Stimulated activated CD4-positive, alpha-beta T cell treated with anti-CD3 and anti-CD28 coated beads, Interleukin-4, amount 100 ng/mL, for 48 hours (primary cell): ENCODE results near the gene CLDN7.
A peak's percentile ranks its signal among the peaks of the same experiment; 100 is the strongest.

Experiments used
- DNase-seq, 2 donors: peaks; one replicate each; pipeline ENCODE4 v3.0.0-alpha.2; 2020; ENCODE audit warnings: low read depth in 2 of 2

The CLDN7 gene

DNA sequence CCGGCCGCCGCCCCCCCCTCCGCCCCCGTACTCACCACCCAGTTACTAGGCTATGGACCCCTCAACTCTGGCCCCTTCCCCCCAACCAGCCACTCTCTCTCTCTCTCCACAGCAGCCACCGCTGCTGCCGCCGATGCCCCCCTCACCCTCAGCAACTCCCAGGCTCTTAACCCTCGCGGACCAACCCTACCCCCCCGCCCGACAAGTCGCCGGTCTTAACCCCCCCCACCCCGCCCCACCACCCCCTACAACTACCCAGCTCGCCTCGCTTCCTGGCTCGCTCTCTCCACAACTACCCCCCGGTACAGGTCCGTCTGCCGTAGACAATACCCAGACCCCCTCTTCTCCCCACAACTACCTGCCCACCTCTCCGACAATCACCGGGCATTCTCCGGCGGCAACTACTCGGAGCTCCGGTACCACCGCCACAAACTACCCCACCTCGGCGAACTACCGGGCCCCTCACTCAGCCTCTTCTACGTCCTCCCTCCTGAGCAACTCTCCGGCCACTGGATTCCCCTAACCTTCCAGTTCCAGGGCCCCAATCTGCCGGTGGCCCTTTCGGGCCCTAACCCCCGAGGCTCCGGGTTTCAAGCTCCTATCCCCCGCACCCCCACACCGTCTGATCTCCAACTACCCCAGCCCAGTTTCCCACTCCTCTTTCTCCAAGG is 23.7 kb downstream of the CLDN7 start:
- no peak for DNase-seq

DNA sequence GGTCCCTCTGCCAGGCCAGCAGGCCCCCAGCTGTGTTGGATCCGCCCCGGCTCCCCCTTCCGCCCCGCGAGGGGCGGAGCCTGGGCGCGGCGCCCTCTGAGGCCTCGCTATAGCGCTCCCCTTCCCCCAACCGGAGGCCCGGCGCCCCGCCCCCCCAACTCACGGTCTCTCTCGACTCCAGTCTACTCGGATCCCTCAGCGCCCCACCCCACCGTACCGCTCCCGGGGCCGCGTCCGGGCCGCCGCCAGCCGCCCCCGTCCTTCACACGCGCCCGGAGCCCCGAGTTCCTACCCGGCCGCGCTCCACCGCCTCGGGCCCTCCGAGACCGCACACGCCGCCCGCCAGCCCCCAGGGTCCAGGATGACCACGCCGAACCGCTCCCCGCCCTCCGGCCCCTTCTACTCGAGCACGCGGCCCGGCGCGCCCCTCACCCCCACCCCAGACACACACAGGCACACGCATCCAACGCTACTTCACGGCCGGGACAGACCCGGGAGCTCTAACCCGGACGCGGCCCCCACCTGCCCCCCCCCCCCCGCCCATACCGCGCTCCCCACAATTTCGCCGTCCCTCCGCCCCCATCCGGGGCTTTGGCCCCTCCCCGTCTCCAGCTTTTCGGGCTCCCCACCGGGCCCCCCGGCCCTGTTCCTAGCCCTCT is 24.4 kb downstream of the CLDN7 start:
- DNase-seq = peak; percentile 84 to 85

DNA sequence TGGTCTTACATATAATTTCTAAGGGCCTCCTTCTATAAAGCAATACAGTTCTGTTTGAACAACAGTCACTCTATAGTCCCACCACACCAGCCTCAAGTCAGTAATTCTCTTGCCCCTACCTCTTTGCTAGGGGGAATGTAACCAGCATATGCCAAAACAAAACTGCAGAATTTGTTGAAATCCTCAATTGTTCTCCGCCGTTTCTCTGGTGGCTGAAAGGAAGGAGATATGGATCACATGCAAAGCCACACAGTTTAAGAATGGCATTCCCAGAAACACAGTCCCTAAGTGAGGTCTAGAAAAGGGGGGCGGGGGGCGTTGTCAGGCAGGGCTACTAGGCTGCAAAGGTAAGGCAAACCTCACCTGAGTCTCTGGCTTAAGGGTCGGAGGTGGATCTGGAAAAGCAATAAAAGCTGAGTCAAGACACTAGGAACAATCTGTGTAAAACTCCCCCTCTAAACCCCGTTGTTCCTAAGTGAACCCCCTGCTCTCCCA is 25.0 kb downstream of the CLDN7 start:
- DNase-seq = no peak

- DNase-seq = no peak
Observed at GRCh38 chr17:7236808-7237207, 25.5 kb downstream of the CLDN7 start.

GRCh38 chr17:7235693-7236665 is 26.3 kb downstream of the CLDN7 start:
- DNase-seq = no peak

- DNase-seq = peak; percentile 93 to 95
Observed at GRCh38 chr17:7234083-7234951, 28.0 kb downstream of the CLDN7 start, which contains the start of gene DVL2. Gene DVL2 (minus strand): TSS chr17:7234517. CDS start chr17:7234262, 255 bp downstream.

DNA sequence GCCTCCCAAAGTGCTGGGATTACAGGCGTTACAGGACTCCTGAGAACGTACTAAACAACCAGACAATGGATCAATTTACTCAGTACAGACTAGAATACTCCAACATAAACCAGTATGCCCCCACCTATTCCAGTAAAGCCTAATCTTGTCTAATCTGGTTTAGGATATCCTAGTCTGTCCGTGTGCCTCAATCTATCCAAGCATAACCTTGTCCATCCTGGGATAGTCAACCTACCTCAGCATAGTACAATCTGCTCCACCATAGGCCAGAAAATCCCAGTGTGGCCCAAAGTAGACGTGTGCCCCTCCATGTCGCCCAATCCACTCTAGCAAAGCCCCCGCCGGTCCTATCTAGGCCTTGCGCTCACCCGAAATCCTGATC is 28.6 kb downstream of the CLDN7 start:
- no peak for DNase-seq

DNA sequence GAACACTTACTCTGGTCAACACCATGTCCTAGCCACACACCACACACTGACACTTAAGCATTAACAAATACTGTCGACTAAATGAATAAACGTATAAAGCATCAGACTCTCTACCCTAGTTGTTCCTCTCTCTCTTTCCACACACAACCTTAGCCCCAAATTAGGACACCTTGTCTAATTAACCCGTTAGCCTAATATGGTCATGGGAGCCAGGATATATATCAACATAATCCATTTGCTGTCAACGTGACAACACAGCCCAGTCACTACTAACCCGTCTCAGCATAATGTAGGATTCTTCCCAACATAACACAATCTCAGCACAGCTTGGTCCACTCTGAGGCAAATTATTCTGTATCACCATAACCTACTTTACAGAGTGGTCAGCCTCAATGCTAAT is 30.2 kb downstream of the CLDN7 start:
- DNase-seq = no peak

DNA sequence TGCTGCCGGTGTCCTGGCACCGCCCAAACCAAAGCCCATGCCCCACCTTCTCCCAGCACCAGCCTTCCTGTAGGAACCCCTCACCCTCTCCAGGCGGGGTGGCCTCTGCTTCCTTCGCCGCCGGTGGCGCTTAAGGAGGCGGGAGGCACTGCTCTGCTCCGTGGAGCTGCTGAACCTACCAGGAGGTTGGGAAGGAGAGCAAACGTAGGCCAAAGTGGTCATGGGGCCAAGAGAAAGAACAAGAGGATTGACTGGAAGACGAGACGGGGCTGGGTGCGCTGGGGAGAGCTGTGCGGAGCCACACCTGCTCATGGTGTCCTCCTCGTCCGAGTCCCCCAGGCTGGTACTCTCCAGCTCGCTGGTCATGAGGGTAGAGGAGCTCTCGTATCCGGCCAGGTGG is 32.8 kb downstream of the CLDN7 start:
- no peak for DNase-seq

GRCh38 chr17:7228920-7229319 is 33.4 kb downstream of the CLDN7 start:
- DNase-seq = no peak

DNA sequence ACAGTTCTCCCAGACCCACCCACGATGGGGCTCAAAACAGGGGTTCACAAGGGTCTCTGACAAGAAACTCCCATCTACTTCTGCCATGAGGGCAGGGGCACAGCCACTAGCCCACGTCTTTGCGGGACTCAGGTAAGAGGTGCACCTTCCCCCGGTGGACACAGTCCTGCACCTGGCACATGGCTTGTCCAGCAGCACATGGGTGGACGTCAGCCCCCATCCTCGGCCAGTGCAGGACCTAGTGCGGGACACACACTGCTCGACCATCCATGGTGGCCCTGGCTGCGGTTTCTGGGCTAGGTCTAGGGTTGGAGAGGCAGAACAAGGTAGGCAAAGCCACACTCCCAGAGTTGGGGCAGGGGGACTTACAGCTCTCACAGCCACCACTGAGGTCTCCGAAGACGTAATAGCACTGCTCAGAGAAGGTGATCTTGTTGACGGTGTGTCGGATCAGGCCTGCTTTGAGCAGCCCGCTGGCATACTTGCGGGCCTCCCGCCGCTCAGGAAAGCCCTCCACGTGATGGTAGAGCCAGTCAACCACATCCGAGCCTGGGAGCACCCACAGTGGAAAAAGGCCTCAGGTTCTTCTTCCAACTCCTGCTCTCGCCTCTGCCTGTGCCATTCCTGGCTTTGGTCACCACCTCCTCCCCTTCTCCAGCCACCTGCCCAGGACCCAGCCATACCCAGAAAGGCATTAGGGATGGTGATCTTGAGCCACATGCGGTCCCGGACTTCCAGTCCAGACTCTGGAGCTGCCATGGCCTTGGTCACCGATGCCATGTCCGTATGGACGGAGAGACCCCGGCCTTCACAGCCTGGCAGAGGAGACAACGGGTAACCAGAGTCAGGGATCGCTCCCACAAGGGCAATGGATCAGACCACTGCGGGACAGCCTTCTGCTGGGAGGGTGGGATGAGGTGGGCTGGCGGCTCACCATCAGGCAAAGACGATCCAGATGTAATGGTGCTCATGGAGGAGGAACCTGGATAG is 35.3 kb downstream of the CLDN7 start:
- DNase-seq = no peak

- DNase-seq = no peak
Observed at GRCh38 chr17:7225711-7226331, 36.5 kb downstream of the CLDN7 start.

DNA sequence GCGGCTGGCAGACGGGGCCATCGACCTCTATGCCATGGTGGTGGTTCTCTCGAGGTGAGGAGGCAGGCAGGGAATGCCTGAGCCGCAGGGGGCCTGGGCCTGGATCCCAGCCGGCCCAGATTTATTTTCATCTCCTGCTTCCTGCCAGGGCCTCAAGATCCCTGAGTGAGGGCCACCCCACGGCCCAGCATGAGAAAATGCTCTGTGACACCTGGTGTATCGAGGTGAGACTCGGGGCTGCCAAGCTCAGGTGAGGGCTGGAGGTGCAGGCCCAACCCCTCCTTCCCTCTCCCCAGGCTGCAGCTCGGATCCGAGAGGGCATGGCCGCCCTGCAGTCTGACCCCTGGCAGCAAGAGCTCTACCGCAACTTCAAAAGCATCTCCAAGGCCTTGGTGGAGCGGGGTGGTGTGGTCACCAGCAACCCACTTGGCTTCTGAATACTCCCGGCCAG is 37.6 kb downstream of the CLDN7 start:
- no peak for DNase-seq

- no peak for DNase-seq
Observed at GRCh38 chr17:7224110-7224509, 38.2 kb downstream of the CLDN7 start.

GRCh38 chr17:7223375-7223774 is 38.9 kb downstream of the CLDN7 start:
- DNase-seq = no peak

DNA sequence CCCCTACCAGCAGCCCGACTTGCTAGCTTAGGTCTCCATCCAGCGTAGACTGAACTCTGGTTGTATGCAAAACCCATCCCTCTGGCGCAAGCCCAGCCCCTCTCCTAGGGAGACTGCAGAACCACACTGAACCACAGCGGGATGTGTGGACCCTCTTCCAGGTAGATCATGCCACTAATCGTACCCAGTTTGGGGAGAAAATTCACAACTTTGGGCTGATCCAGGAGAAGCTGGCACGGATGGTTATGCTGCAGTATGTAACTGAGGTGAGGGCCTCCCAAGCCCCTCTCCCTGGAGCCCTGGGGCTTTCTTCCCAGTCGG is 39.3 kb downstream of the CLDN7 start:
- DNase-seq = no peak

DNA sequence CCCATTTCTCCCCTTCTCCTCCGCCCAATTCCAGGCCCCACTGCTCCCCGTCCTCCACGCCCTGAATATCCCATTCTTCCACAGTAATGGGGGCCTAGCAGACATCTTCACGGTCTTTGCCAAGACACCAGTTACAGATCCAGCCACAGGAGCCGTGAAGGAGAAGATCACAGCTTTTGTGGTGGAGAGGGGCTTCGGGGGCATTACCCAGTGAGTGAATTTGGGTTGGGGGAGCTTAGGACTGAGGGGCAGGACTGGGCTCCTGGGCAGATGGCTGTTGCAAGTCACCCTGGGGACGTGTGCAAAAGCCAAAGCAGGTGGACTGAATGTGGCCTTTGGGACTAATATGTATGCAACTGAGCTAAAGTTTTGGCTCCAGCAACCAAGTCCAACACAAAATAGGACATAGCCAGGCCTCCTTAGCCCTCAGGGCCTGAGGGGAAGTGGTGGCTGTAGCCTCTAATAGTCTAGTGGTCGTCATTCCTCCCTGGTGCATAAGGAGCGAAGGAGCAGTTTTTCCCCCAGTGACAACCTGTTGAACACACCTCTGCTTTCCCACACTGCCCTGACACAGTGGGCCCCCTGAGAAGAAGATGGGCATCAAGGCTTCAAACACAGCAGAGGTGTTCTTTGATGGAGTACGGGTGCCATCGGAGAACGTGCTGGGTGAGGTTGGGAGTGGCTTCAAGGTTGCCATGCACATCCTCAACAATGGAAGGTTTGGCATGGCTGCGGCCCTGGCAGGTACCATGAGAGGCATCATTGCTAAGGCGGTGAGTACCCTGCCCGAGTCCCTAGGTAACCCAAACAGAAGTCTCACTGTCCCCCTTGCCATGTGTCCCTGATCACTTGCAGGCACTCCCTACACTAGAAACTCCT is 39.9 kb downstream of the CLDN7 start:
- DNase-seq = no peak

DNA sequence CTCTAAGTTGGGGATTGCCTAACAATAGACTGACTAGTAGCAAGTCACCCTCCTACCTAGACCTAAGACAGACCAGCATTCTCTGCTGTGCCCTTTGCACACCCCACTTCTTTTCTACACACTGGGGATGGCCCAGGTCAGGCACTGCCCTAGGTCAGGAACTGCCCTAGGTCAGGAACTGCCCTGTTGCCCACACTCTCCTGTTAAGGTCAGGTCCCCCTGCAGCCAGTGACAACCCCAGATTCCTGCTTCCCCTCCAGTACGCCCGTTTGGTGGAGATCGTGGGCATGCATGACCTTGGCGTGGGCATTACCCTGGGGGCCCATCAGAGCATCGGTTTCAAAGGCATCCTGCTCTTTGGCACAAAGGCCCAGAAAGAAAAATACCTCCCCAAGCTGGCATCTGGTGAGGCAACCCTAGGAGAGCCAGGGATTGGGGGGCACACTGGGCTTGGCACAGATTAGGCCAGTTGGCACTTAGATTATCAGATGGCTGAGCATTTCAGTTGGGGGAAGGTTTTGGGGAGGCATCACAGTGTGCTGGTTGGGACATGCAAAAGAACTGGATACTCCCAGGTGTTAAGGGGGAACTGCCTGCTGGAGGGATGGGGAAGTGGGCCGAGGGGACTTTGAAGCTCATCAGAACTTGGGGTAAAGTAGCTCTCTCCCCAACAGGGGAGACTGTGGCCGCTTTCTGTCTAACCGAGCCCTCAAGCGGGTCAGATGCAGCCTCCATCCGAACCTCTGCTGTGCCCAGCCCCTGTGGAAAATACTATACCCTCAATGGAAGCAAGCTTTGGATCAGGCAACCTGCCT is 40.8 kb downstream of the CLDN7 start:
- no peak for DNase-seq
